ENCODE measurements around the gene UBR4. TPM values are rescaled to one million over a fixed set of nuclear protein-coding genes. Genes with fewer than 3 reads are reported as not detected.

Gene UBR4
- polyA plus RNA-seq, 3 donors, result 44.3 to 93.8 (median 49.4) TPM

DNA sequence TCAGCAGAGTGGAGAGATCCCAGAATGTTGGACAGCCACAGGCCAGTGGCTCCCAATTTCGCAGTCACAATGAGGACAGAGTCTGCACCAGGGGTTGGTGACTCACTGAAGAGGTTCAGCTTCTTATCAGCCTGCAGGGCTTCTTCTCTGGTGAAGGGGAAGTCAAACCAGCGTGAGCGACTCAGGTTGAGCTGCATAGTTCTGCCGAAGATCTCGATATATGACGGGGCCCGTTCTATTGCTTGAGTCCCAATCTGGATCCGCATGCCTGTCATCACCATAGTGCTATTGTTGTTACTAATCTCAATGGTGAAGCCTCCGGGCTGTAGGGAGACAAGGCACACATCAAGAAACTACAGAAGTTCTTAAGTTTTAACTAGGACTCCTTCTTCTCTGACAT is 58.5 kb downstream of the UBR4 start:
- Mint-ChIP-seq H3K27me3 (ENCODE audit: low read depth in 3 of 3) (no peaks in the 10 kb centered on the region), H3K9me3 (no peaks in the 10 kb centered on the region), H3K27ac (no peak overlapping the region), H3K4me1 (no peaks in the 10 kb centered on the region), H3K36me3 (peaks cover 99 to 100% of the 10 kb centered on the region in 2 donors), H3K4me3 (no peak overlapping the region)
- Histone ChIP-seq H3K9ac (ENCODE audit: insufficient read depth, low read length, poor library complexity, severe bottlenecking) (no peak overlapping the region), H2AFZ (ENCODE audit: insufficient read depth, low read depth, low read length, poor library complexity, severe bottlenecking) (no peak overlapping the region), H3K27ac (ENCODE audit: low read depth in 1 of 2, low read length in 2 of 2) (no peak overlapping the region), H3K9me3 (replicated peaks in 1 of 2; ENCODE audit: control insufficient read depth in 1 of 2, insufficient read depth in 1 of 2, low read length in 2 of 2) (no peaks in the 10 kb centered on the region), H3K27me3 (ENCODE audit: control insufficient read depth in 2 of 2, insufficient read depth in 2 of 2, low read length in 2 of 2) (no peaks in the 10 kb centered on the region), H3K79me2 (ENCODE audit: insufficient read depth, low read length) (no peaks in the 10 kb centered on the region), H3K4me2 (replicated peaks; ENCODE audit: extremely low read depth, low read length, poor library complexity, severe bottlenecking) (no peak overlapping the region), H3K4me1 (ENCODE audit: control insufficient read depth in 1 of 2, insufficient read depth in 2 of 2, low read length in 2 of 2) (no peaks in the 10 kb centered on the region), H4K20me1 (ENCODE audit: insufficient read depth, low read length) (no peaks in the 10 kb centered on the region), H3K36me3 (replicated peaks in 1 of 2; ENCODE audit: control insufficient read depth in 1 of 2, insufficient read depth in 2 of 2, low read length in 2 of 2) (peaks cover 100% of the 10 kb centered on the region in 2 donors), H3K4me3 (replicated peaks in 1 of 3; ENCODE audit: low read depth in 2 of 3, low read length in 3 of 3) (no peak overlapping the region)
- intact Hi-C loops (cut with micrococcal nuclease), result no loop called here
- TF ChIP-seq, protein P1, sequence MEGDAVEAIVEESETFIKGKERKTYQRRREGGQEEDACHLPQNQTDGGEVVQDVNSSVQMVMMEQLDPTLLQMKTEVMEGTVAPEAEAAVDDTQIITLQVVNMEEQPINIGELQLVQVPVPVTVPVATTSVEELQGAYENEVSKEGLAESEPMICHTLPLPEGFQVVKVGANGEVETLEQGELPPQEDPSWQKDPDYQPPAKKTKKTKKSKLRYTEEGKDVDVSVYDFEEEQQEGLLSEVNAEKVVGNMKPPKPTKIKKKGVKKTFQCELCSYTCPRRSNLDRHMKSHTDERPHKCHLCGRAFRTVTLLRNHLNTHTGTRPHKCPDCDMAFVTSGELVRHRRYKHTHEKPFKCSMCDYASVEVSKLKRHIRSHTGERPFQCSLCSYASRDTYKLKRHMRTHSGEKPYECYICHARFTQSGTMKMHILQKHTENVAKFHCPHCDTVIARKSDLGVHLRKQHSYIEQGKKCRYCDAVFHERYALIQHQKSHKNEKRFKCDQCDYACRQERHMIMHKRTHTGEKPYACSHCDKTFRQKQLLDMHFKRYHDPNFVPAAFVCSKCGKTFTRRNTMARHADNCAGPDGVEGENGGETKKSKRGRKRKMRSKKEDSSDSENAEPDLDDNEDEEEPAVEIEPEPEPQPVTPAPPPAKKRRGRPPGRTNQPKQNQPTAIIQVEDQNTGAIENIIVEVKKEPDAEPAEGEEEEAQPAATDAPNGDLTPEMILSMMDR (IDR thresholded peaks at IDR 0.05), result no peak
- WGBS (ENCODE audit: insufficient coverage), result 99% methylated on average over 9 of the region's 9 CpGs
- DNase-seq, result no peak

DNA sequence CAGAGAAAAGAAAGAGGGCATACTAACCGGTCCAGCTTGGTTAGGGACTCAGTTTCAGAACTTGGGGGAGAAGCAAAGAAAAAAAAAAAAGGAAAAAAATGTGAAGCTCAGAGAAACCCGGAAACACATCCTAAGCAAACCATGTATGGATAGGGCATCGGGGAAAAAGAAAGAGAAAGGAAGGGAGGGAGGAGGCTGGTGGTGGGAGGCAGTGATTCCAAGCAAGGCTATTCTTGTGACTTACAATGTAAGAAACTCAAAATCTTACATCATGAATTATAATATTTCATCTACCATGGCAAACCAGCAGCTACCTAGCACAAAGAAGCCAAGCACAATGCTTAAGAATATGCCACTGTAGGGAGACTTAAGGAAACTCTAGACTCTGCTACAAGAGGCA is 60.3 kb downstream of the UBR4 start:
- no peak overlapping the region for H2AFZ ChIP-seq (ENCODE audit: insufficient read depth, low read depth, low read length, poor library complexity, severe bottlenecking)
- H3K4me3 ChIP-seq (replicated peaks in 1 of 3; ENCODE audit: low read depth in 2 of 3, low read length in 3 of 3), result no peak overlapping the region
- peaks cover 100% of the 10 kb centered on the region in 2 donors for H3K36me3 ChIP-seq (replicated peaks in 1 of 2; ENCODE audit: control insufficient read depth in 1 of 2, insufficient read depth in 2 of 2, low read length in 2 of 2)
- no peak overlapping the region for H3K4me2 ChIP-seq (replicated peaks; ENCODE audit: extremely low read depth, low read length, poor library complexity, severe bottlenecking)
- no peak overlapping the region for H3K4me3 Mint-ChIP-seq
- H3K27me3 Mint-ChIP-seq (ENCODE audit: low read depth in 3 of 3), result no peaks in the 10 kb centered on the region
- H3K4me1 Mint-ChIP-seq, result no peaks in the 10 kb centered on the region
- DNase-seq, result no peak
- no peaks in the 10 kb centered on the region for H3K4me1 ChIP-seq (ENCODE audit: control insufficient read depth in 1 of 2, insufficient read depth in 2 of 2, low read length in 2 of 2)
- TF ChIP-seq, protein P1 (IDR thresholded peaks at IDR 0.05), result no peak
- 100% methylated on average over 1 of the region's 3 CpGs for WGBS (ENCODE audit: insufficient coverage)
- intact Hi-C loops (cut with micrococcal nuclease), result no loop called here
- no peaks in the 10 kb centered on the region for H3K79me2 ChIP-seq (ENCODE audit: insufficient read depth, low read length)
- no peak overlapping the region for H3K9ac ChIP-seq (ENCODE audit: insufficient read depth, low read length, poor library complexity, severe bottlenecking)
- H3K9me3 Mint-ChIP-seq, result no peaks in the 10 kb centered on the region
- H3K27ac Mint-ChIP-seq, result no peak overlapping the region
- peaks cover 99 to 100% of the 10 kb centered on the region in 2 donors for H3K36me3 Mint-ChIP-seq
- H3K27me3 ChIP-seq (ENCODE audit: control insufficient read depth in 2 of 2, insufficient read depth in 2 of 2, low read length in 2 of 2), result no peaks in the 10 kb centered on the region
- no peaks in the 10 kb centered on the region for H3K9me3 ChIP-seq (replicated peaks in 1 of 2; ENCODE audit: control insufficient read depth in 1 of 2, insufficient read depth in 1 of 2, low read length in 2 of 2)
- H3K27ac ChIP-seq (ENCODE audit: low read depth in 1 of 2, low read length in 2 of 2), result no peak overlapping the region
- no peaks in the 10 kb centered on the region for H4K20me1 ChIP-seq (ENCODE audit: insufficient read depth, low read length)

All from CD14-positive monocyte (primary cell).